ENCODE data around the gene QRFPR.

DNA sequence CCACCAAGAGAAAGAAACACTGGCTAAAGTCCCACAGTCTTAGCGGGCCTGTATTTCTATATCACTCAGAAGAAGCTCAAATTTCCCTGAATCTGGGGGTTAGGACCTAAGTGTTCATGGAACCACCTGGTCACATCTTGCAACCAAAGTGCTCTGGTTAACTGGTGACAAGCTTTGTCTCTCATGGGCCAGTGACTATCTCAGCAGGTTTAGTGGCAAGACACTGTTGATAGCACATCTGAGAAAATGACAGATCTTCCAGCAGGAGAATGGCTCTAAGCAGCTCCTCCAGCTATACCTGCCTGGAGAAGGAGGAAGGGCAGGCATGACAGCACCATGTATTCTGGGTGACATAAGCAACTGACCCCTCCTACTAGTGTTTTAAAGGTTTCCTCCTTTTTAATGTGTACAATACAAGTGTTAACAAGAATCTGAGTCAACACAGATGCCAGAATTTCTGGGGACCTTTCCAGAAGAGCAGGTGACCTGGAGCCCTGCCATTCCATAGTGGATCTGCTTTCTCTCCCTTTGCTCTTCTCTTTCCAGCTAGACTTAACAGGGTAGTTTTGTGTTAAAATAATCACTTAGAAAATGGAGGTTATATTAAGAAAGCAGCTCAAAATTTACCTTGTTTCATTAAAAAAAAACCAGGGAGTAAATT, 17.3 kb upstream of the QRFPR start:
- TF ChIP-seq, protein P1, sequence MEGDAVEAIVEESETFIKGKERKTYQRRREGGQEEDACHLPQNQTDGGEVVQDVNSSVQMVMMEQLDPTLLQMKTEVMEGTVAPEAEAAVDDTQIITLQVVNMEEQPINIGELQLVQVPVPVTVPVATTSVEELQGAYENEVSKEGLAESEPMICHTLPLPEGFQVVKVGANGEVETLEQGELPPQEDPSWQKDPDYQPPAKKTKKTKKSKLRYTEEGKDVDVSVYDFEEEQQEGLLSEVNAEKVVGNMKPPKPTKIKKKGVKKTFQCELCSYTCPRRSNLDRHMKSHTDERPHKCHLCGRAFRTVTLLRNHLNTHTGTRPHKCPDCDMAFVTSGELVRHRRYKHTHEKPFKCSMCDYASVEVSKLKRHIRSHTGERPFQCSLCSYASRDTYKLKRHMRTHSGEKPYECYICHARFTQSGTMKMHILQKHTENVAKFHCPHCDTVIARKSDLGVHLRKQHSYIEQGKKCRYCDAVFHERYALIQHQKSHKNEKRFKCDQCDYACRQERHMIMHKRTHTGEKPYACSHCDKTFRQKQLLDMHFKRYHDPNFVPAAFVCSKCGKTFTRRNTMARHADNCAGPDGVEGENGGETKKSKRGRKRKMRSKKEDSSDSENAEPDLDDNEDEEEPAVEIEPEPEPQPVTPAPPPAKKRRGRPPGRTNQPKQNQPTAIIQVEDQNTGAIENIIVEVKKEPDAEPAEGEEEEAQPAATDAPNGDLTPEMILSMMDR (IDR thresholded peaks at IDR 0.05), result no peak
- TF ChIP-seq POLR2AphosphoS5 (IDR thresholded peaks at IDR 0.05), result peak; percentile 51
